Cardiac fibroblast (primary cell): ENCODE results near the gene CMPK1.

Experiments
- DNase-seq, 2 donors: peaks; one replicate each; pipeline versions ENCODE4 v3.0.0 to v3.0.0-alpha.2; 2010; ENCODE audit warnings: low read depth in 2 of 2
- H3K4me3 ChIP-seq, 2 donors: replicated peaks in 1 of 2; 1 replicate in 1 of 2; 2 replicates in 1 of 2; pipeline ENCODE4 v1.5.1; 2011; ENCODE audit warnings: low read depth in 2 of 2, low read length in 2 of 2, mild to moderate bottlenecking in 2 of 2, moderate library complexity in 1 of 2
- TF ChIP-seq, protein P1 (sequence below): IDR thresholded peaks from one replicate; pipeline ENCODE4 v1.5.1; 2011; ENCODE audit warnings: low read depth, mild to moderate bottlenecking, low read length, inconsistent platforms

Gene CMPK1

GRCh38 chr1:47382399-47382983, 48.9 kb downstream of the CMPK1 start:
- H3K4me3 ChIP-seq: no peak overlapping the region
- TF ChIP-seq, protein P1, sequence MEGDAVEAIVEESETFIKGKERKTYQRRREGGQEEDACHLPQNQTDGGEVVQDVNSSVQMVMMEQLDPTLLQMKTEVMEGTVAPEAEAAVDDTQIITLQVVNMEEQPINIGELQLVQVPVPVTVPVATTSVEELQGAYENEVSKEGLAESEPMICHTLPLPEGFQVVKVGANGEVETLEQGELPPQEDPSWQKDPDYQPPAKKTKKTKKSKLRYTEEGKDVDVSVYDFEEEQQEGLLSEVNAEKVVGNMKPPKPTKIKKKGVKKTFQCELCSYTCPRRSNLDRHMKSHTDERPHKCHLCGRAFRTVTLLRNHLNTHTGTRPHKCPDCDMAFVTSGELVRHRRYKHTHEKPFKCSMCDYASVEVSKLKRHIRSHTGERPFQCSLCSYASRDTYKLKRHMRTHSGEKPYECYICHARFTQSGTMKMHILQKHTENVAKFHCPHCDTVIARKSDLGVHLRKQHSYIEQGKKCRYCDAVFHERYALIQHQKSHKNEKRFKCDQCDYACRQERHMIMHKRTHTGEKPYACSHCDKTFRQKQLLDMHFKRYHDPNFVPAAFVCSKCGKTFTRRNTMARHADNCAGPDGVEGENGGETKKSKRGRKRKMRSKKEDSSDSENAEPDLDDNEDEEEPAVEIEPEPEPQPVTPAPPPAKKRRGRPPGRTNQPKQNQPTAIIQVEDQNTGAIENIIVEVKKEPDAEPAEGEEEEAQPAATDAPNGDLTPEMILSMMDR: no peak
- no peak for DNase-seq

DNA sequence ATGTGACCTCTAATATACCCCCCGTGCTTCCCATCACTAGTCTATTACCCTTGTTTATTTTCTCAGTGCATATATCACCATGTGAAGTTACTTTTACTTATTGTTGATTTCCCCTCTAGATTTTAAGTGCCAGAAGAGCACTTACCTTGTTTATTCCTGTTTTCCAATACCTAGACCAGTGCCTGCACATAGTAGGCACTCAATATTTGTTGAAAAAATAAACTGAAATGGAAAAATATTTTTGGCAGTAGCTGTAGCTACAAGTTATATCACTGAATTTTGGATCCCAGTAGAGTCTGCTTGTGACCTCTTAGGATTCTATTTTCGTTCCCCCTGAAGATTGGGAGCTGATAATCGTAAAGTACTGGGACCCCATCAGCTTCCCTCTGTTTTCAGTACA, 50.5 kb downstream of the CMPK1 start:
- no peak for DNase-seq
- TF ChIP-seq, protein P1: no peak
- no peak overlapping the region for H3K4me3 ChIP-seq

DNA sequence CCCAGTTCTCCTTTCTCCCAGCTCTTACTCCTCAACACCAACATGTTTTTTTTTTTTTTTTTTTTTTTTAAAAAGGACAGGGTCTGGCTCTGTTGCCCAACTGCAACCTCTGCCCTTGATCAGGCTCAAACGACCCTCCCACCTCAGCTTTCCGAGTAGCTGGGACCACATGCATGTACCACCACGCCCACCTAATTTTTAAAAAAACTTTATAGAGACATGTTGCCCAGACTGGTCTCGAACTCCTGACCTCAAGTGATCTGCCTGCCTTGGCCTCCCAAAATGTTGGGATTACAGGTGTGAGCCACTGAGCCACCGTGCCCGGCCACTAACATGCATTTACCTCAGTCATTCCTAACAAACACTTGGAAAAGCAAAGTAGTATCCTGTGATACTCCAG, 51.4 kb downstream of the CMPK1 start:
- no peak for DNase-seq
- H3K4me3 ChIP-seq: no peak overlapping the region
- TF ChIP-seq, protein P1: no peak

GRCh38 chr1:47386268-47386667, 52.7 kb downstream of the CMPK1 start:
- TF ChIP-seq, protein P1: no peak
- no peak for DNase-seq
- H3K4me3 ChIP-seq: no peak overlapping the region

- H3K4me3 ChIP-seq: no peak overlapping the region
- no peak for DNase-seq
- TF ChIP-seq, protein P1: no peak
Measured at GRCh38 chr1:47388030-47388890, 54.7 kb downstream of the CMPK1 start.

- TF ChIP-seq, protein P1: peak; percentile 87
- H3K4me3 ChIP-seq: no peak overlapping the region
- DNase-seq: peak; percentile 72
Measured at GRCh38 chr1:47388891-47389238, 55.3 kb downstream of the CMPK1 start.
